ENCODE data around the gene SLIT3.

GRCh38 chr5:168749391-168750100, 551.4 kb downstream of the SLIT3 start:
- TF ChIP-seq EZH2phosphoT487 (IDR thresholded peaks at IDR 0.05; ENCODE audit: borderline replicate concordance, low read length) (no peak), CTCF (IDR thresholded peaks at IDR 0.05; ENCODE audit: low read depth, low read length, poor library complexity, severe bottlenecking) (no peak)

All from DOHH2 (cell line).